ENCODE measurements around the gene C10orf105.
A peak's percentile ranks its signal among the peaks of the same experiment; 100 is the strongest.

Gene C10orf105

GRCh38 chr10:71736570-71736952, 17.0 kb upstream of the C10orf105 start:
- DNase-seq (ENCODE audit: low read depth) = no peak
- H3K4me3 ChIP-seq (ENCODE audit: low read depth, low read length) = no peak overlapping the region
- TF ChIP-seq CTCF (IDR thresholded peaks at IDR 0.05; ENCODE audit: low read depth, low read length, missing control alignments) = no peak

- H3K4me3 ChIP-seq (ENCODE audit: low read depth, low read length) = no peak overlapping the region
- no peak for TF ChIP-seq CTCF (IDR thresholded peaks at IDR 0.05; ENCODE audit: low read depth, low read length, missing control alignments)
- no peak for DNase-seq (ENCODE audit: low read depth)
Measured at GRCh38 chr10:71735709-71736569, 16.4 kb upstream of the C10orf105 start.

DNA sequence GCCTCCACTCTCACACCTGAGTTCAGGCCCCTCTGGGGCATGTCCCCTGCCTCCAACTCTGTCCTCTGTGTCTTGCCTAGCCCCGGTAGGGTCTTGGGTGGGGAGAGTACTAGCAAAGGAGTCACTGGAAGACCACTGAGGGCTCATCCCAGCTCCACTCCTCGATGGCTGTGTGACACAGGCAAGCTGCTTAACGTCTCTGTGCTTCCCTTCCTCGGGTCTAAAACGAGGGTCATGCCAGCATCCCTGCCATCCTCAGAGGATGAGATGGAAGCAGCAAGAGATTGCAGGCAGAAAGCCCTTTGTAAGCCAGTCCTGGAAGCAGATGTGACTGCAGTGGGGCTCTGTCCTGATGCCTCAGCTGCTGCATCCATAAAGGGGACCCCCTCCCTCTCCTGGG, 15.2 kb upstream of the C10orf105 start:
- TF ChIP-seq CTCF (IDR thresholded peaks at IDR 0.05; ENCODE audit: low read depth, low read length, missing control alignments) = no peak
- no peak overlapping the region for H3K4me3 ChIP-seq (ENCODE audit: low read depth, low read length)
- DNase-seq (ENCODE audit: low read depth) = no peak

GRCh38 chr10:71731791-71732190, 12.2 kb upstream of the C10orf105 start:
- no peak overlapping the region for H3K4me3 ChIP-seq (ENCODE audit: low read depth, low read length)
- TF ChIP-seq CTCF (IDR thresholded peaks at IDR 0.05; ENCODE audit: low read depth, low read length, missing control alignments) = no peak
- no peak for DNase-seq (ENCODE audit: low read depth)

- DNase-seq (ENCODE audit: low read depth) = no peak
- TF ChIP-seq CTCF (IDR thresholded peaks at IDR 0.05; ENCODE audit: low read depth, low read length, missing control alignments) = no peak
- no peak overlapping the region for H3K4me3 ChIP-seq (ENCODE audit: low read depth, low read length)
Measured at GRCh38 chr10:71729161-71729636, 9.6 kb upstream of the C10orf105 start.

DNA sequence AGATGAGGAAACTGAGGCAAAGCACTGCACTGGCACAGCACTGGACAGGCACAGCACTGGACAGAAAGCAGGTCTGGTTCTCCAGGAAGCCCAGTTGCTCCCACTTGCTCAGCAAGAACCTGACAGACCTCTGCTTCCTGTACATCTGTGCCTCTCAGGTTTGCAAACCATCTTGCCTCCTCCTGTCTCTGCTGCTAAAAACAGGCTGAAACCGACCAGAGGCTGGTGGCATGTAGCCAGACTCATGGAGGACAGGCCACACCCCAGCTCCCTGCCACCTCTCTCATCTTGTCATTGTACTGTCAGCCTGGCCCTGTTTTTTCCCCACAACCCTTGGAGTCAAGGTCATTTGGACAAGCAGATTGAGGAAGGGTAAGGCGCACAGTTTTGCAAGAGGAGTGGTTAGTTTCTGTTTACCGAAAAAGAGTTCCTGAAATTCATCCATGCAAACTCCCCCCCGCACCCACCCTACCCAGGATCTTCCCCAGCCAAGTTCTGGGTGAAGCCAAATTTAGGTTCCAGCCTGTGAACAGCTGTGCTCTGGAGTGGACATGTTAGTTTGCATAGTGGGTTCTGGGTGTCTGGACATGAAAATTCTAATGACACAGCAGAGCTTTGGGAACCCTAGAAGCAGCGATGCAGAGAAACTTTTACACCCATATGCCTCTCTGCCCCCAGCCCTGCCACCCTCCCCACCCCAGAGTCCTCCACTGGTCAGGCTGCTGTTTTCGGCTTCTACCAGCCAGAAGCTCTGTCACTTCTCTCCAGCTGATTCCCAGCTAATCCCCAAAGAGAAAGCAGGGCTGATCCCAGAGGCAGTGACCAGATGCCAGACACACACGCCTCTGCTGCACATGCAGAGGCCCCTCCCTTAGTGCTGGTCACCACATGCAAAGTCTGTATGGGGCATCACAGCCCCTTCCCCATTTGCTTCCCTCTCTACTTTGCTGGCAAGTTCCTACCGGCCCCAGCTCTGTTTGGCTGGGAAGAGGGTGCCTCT, 8.5 kb upstream of the C10orf105 start:
- no peak overlapping the region for H3K4me3 ChIP-seq (ENCODE audit: low read depth, low read length)
- peak; percentile 87 for DNase-seq (ENCODE audit: low read depth)

More for the DNA sequence above, 8.5 kb upstream of the C10orf105 start:
- no peak for TF ChIP-seq CTCF (IDR thresholded peaks at IDR 0.05; ENCODE audit: low read depth, low read length, missing control alignments)

All from GM12864 (cell line).